MM.1S (cell line): ENCODE measurements around the gene ZNF730.

ENCODE experiments used
- EZH2 ChIP-seq: fragments of 300-600 bp; sonication (generic); optimal IDR thresholded peaks from 2 replicates; pipeline ENCODE3; 2017; ENCODE audit warnings: low read depth, mild to moderate bottlenecking, antibody characterized with exemption, low read length, mixed read lengths
- EZH2phosphoT487 ChIP-seq: fragments of 300-600 bp; sonication (generic); IDR thresholded peaks from 2 replicates; pipeline ENCODE4 v1.6.1; 2018; ENCODE audit warnings: antibody characterized with exemption, low read length
- TF ChIP-seq, protein P1 (sequence below): fragments of 300-600 bp; sonication (generic); IDR thresholded peaks from 2 replicates; pipeline ENCODE4 v1.5.1; 2016; ENCODE audit warnings: antibody characterized with exemption, low read length, mixed read lengths

DNA sequence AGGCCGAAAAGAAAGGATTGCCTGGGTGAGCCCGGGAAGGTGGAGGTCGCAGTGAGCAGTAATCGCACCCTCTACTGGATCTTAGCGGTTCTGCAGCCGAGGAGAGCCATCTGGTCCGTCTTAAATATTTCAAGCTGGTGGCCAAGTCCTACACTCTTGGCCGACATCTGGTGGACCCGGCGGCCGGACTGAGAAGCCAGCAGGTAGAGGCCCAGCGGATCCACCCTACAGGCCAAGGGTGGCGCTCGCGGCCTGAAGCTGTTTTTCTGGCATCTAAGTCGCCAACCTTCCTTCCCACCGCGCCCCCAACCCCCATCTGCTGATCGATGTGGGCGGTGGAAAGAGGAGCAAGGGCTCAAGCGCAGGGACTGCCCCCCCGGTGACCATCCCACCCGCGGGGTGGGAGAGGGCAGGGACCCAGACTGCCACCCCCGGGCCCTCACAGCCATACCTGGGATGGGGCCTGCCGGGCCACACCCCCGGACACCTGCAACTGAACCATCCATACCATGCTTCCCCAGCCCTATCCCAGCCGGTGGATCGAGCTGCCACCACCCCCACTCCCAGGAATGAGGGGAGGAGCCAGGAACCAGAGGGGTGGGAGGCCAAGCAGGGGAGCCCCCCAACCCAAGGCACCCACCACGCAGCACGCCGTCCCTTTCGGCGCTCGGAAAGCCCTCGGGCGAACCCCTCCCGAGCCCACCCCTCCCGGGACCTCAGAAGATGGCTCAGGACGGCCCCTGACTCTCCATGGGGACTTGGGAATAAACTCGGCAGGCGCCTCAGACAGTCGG lies 46.3 kb upstream of the ZNF730 start:
- TF ChIP-seq, protein P1, sequence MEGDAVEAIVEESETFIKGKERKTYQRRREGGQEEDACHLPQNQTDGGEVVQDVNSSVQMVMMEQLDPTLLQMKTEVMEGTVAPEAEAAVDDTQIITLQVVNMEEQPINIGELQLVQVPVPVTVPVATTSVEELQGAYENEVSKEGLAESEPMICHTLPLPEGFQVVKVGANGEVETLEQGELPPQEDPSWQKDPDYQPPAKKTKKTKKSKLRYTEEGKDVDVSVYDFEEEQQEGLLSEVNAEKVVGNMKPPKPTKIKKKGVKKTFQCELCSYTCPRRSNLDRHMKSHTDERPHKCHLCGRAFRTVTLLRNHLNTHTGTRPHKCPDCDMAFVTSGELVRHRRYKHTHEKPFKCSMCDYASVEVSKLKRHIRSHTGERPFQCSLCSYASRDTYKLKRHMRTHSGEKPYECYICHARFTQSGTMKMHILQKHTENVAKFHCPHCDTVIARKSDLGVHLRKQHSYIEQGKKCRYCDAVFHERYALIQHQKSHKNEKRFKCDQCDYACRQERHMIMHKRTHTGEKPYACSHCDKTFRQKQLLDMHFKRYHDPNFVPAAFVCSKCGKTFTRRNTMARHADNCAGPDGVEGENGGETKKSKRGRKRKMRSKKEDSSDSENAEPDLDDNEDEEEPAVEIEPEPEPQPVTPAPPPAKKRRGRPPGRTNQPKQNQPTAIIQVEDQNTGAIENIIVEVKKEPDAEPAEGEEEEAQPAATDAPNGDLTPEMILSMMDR: no peak
- TF ChIP-seq EZH2: no peak
- TF ChIP-seq EZH2phosphoT487: no peak
